ENCODE data around the gene FITM1.

FITM1 gene

GRCh38 chr14:24150567-24150966, 20.1 kb downstream of the FITM1 start (continued):
- TF ChIP-seq ZNF518A (tag by site-specific recombination; conservative IDR thresholded peaks at IDR 0.05; ENCODE audit: low read depth) (no peak), ZNF501 (tag by site-specific recombination; IDR thresholded peaks at IDR 0.05) (no peak), KLF1 (tag by site-specific recombination; IDR thresholded peaks at IDR 0.05) (no peak), TRIM28 (IDR thresholded peaks at IDR 0.05; ENCODE audit: borderline replicate concordance, low read length) (no peak), ZNF223 (tag by site-specific recombination; IDR thresholded peaks at IDR 0.05) (no peak), ZNF221 (tag by site-specific recombination; IDR thresholded peaks at IDR 0.05; ENCODE audit: borderline replicate concordance) (no peak), ZFP37 (tag by site-specific recombination; IDR thresholded peaks at IDR 0.05) (no peak), ZNF561 (tag by site-specific recombination; IDR thresholded peaks at IDR 0.05; ENCODE audit: borderline replicate concordance) (no peak), ZNF549 (tag by site-specific recombination; IDR thresholded peaks at IDR 0.05) (no peak), HOXC10 (CRISPR knock-in tag; IDR thresholded peaks at IDR 0.05) (no peak)
- TF ChIP-seq, protein P1, sequence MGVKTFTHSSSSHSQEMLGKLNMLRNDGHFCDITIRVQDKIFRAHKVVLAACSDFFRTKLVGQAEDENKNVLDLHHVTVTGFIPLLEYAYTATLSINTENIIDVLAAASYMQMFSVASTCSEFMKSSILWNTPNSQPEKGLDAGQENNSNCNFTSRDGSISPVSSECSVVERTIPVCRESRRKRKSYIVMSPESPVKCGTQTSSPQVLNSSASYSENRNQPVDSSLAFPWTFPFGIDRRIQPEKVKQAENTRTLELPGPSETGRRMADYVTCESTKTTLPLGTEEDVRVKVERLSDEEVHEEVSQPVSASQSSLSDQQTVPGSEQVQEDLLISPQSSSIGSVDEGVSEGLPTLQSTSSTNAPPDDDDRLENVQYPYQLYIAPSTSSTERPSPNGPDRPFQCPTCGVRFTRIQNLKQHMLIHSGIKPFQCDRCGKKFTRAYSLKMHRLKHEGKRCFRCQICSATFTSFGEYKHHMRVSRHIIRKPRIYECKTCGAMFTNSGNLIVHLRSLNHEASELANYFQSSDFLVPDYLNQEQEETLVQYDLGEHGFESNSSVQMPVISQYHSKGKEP (tag by site-specific recombination; IDR thresholded peaks at IDR 0.05), result no peak
- TF ChIP-seq, protein P2, sequence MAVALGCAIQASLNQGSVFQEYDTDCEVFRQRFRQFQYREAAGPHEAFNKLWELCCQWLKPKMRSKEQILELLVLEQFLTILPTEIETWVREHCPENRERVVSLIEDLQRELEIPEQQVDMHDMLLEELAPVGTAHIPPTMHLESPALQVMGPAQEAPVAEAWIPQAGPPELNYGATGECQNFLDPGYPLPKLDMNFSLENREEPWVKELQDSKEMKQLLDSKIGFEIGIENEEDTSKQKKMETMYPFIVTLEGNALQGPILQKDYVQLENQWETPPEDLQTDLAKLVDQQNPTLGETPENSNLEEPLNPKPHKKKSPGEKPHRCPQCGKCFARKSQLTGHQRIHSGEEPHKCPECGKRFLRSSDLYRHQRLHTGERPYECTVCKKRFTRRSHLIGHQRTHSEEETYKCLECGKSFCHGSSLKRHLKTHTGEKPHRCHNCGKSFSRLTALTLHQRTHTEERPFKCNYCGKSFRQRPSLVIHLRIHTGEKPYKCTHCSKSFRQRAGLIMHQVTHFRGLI (tag by site-specific recombination; IDR thresholded peaks at IDR 0.05), result no peak
- TF ChIP-seq, protein P3, sequence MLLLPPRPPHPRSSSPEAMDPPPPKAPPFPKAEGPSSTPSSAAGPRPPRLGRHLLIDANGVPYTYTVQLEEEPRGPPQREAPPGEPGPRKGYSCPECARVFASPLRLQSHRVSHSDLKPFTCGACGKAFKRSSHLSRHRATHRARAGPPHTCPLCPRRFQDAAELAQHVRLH (tag by site-specific recombination; IDR thresholded peaks at IDR 0.05), result no peak

- Histone ChIP-seq H3K9me3 (ENCODE audit: control insufficient read depth, insufficient read depth, low read depth, low read length) (no peaks in the 10 kb centered on the region), H3K4me1 (ENCODE audit: control insufficient read depth, insufficient read depth, low read length) (peaks cover 5% of the 10 kb centered on the region), H3K36me3 (ENCODE audit: control insufficient read depth in 2 of 2, insufficient read depth in 1 of 2, low read length in 2 of 2) (peaks cover 44 to 69% of the 10 kb centered on the region in 2 experiments), H3K27ac (ENCODE audit: extremely low read depth, low read depth, low read length) (no peak overlapping the region), H3K4me3 (ENCODE audit: low read depth, low read length) (no peak overlapping the region)
- ChIA-PET CTCF (interaction anchor here (1.3 kb wide), 1 partner anchor 10 kb away, joined by 10 read pairs; the partner anchor contains the start of gene IRF9), POLR2A (interaction anchor here (0.6 to 3.3 kb wide), 4 partner anchors 10 to 62 kb away, joined by 3 to 20 read pairs (median 3); partner anchors contain the start of genes CHMP4A, EMC9 and IRF9)
- TF ChIP-seq ZNF513 (tag by site-specific recombination; IDR thresholded peaks at IDR 0.05) (no peak), ZNF239 (tag by site-specific recombination; IDR thresholded peaks at IDR 0.05) (no peak), ZNF473 (tag by site-specific recombination; IDR thresholded peaks at IDR 0.05) (no peak), HOXC10 (CRISPR knock-in tag; IDR thresholded peaks at IDR 0.05) (no peak), MZF1 (tag by site-specific recombination; IDR thresholded peaks at IDR 0.05; ENCODE audit: borderline replicate concordance) (no peak), TSHZ1 (tag by site-specific recombination; IDR thresholded peaks at IDR 0.05; ENCODE audit: borderline replicate concordance) (no peak), ZNF654 (tag by site-specific recombination; IDR thresholded peaks at IDR 0.05; ENCODE audit: low read depth) (no peak), IKZF3 (tag by site-specific recombination; IDR thresholded peaks at IDR 0.05) (no peak), ZNF391 (tag by site-specific recombination; IDR thresholded peaks at IDR 0.05; ENCODE audit: borderline replicate concordance, low read depth) (no peak)
Observed at GRCh38 chr14:24150993-24151392, 20.5 kb downstream of the FITM1 start.

All from HEK293 (cell line).